ENCODE measurements around the gene TERT.

The TERT gene

DNA sequence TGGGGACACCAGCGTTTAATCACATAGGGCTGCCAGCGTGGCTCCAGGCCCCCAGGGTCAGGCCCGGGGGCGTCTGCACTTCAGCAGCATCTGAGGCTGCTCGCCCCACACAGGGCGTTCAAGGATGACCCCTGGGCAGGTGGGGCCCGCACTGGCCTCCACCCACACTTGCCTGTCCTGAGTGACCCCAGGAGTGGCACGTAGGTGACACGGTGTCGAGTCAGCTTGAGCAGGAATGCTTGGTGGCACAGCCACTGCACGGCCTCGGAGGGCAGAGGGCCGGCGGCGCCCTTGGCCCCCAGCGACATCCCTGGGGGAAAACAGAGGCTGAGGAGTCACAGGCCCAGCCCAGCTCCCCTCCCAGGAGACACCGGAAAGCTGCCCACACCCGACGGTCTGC, 40.7 kb downstream of the TERT start:
- no peak overlapping the region for H3K27ac Mint-ChIP-seq
- TF ChIP-seq CTCF (IDR thresholded peaks at IDR 0.05; ENCODE audit: unreplicated experiment in 3 of 3): no peak
- no peaks in the 10 kb centered on the region for H3K36me3 Mint-ChIP-seq (ENCODE audit: low read depth)
- peaks cover 5% of the 10 kb centered on the region for H3K4me1 Mint-ChIP-seq
- peaks cover 3% of the 10 kb centered on the region for H3K9me3 Mint-ChIP-seq
- peaks cover 20% of the 10 kb centered on the region for H3K27me3 Mint-ChIP-seq (ENCODE audit: low read depth)
- no peak overlapping the region for H3K4me3 Mint-ChIP-seq

- TF ChIP-seq CTCF (IDR thresholded peaks at IDR 0.05; ENCODE audit: unreplicated experiment in 3 of 3): no peak
- Mint-ChIP-seq H3K36me3 (ENCODE audit: low read depth) (no peaks in the 10 kb centered on the region), H3K9me3 (peaks cover 3% of the 10 kb centered on the region), H3K4me3 (no peak overlapping the region), H3K27me3 (ENCODE audit: low read depth) (peaks cover 20% of the 10 kb centered on the region), H3K27ac (no peak overlapping the region), H3K4me1 (peaks cover 5% of the 10 kb centered on the region)
Measured at GRCh38 chr5:1253456-1254105, 41.3 kb downstream of the TERT start.

DNA sequence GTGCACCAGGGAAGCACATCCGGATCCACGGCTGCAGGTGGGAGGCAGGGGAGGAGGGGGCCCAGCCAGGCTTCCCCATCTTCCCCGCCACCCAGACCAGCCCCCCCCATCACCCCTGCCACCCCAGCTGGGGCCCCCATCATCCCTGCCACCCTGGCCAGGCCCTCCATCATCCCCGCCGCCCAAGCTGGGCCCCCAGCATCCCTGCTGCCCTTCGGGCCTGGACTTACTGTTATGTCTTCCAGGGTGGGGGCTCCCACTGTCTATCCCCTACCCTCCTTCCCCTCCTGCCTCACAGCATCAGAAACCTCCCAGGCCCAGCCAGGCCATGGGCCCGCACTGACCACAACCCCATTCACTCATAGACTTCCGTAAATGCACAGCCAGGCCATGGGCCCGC, 42.2 kb downstream of the TERT start:
- no peak overlapping the region for H3K4me3 Mint-ChIP-seq
- peaks cover 3% of the 10 kb centered on the region for H3K9me3 Mint-ChIP-seq
- no peak for TF ChIP-seq CTCF (IDR thresholded peaks at IDR 0.05; ENCODE audit: unreplicated experiment in 3 of 3)
- H3K27me3 Mint-ChIP-seq (ENCODE audit: low read depth): peaks cover 16% of the 10 kb centered on the region
- H3K36me3 Mint-ChIP-seq (ENCODE audit: low read depth): no peaks in the 10 kb centered on the region
- no peak overlapping the region for H3K27ac Mint-ChIP-seq
- H3K4me1 Mint-ChIP-seq: peaks cover 5% of the 10 kb centered on the region

DNA sequence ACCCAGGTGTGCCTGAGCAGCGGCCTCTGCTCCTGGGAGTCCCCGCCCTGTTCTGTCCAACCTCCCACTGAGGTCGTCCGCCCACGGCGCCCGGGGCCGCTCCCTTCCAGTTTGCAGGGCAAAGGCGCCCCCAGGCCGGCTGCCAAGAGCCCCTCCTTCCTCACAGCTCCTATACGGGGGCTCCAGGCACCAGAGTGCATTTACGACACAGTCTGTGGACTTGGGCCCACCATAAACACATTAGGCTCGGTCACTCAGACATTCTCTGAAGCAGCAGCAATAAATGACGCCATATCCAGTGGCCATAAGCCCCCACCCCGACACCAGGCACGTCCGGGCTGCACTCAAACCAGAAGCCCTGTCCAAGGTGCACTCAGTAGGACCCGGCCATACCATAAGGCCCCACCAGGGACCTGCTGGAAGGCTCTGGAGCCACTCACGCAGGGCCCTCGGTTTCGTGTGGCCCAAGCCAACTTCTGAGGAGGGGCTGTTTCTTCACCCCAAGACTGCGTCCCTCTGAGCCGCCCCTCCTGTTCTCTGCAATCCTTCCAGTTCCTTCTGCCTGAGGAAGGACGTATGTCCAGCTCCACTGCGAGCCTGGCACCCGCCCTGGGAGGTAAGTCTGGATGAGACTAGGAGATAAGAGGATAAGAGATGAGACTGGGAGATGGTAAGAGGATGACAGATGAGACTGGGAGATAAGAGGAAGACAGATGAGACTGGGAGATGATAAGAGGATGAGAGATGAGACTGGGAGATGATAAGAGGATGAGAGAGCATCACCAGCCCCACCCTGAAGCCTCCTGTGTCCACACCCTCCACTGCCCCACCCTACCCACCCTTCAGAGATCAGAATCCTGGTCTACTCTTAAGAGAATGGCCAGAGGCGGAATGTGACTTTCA, 42.9 kb downstream of the TERT start:
- H3K4me1 Mint-ChIP-seq: peaks cover 5% of the 10 kb centered on the region
- H3K4me3 Mint-ChIP-seq: no peak overlapping the region
- peak overlapping the region in 1 of 3 experiments; percentile 21 for H3K27ac Mint-ChIP-seq
- H3K36me3 Mint-ChIP-seq (ENCODE audit: low read depth): no peaks in the 10 kb centered on the region
- TF ChIP-seq CTCF (IDR thresholded peaks at IDR 0.05; ENCODE audit: unreplicated experiment in 3 of 3): no peak
- peaks cover 3% of the 10 kb centered on the region for H3K9me3 Mint-ChIP-seq
- H3K27me3 Mint-ChIP-seq (ENCODE audit: low read depth): peaks cover 24% of the 10 kb centered on the region

DNA sequence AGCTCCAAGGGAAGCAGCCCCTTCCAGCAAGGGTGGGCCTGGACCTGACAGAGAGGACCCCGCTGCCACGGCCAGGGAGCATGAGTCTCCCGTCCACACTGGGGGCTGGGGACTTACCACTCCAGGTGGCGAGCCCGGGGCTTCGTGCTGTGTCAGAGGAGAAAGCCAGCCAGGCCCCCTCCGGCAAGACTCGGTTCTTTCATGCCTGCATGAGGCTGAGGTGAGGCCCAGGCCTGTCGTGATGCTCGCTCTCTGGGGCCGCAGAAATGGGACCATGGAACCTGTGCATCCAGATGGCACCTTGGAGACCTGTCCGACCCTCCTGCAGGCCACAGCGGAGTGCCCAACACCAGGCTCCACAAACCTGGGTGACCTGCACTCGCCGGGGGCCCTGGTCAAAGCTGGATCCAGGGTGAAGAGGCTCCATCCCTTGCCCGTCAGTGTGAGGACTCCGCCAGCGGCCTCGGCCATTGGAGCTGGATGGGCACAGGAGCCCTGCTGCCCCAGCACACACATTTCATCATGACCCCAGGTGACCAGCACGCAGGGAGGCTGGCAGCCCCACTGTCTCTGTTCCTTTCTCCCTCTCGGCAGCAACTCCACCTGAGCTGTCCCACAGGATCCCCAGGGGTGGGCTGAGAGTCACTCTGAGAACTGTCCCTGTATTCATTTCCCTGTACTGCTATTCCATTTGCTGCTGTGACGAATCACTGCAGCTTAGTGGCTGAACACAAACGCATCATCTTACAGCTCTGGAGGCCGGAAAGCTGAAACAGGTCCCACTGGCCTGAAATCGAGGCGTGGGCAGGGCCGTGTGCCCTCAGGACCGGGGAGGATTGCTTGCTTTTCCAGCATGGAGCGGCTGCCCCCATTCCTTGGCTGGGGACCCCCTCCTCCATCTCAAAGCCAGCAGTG, 45.2 kb downstream of the TERT start:
- Mint-ChIP-seq H3K4me3 (peak overlapping the region in 1 of 3 experiments; percentile 4), H3K36me3 (ENCODE audit: low read depth) (no peaks in the 10 kb centered on the region), H3K27me3 (ENCODE audit: low read depth) (peaks cover 17% of the 10 kb centered on the region), H3K9me3 (peaks cover 3% of the 10 kb centered on the region), H3K27ac (no peak overlapping the region), H3K4me1 (peaks cover 5% of the 10 kb centered on the region)
- TF ChIP-seq CTCF (IDR thresholded peaks at IDR 0.05; ENCODE audit: unreplicated experiment in 3 of 3): no peak

Data from nephron (organoid).